Astrocyte (in vitro differentiated cells and primary cell): ENCODE results near the gene LY6G5B. TPM values are rescaled to one million over a fixed set of nuclear protein-coding genes. Genes with fewer than 3 reads are reported as not detected.

Experiments
- DNase-seq: peaks from one replicate; pipeline ENCODE4 v3.0.0-alpha.2; 2010; ENCODE audit warnings: low read depth
- FAIRE-seq: peaks from 2 replicates; lab custom pipeline; 2011; peaks lifted over from hg19 to GRCh38; lab: Jason Lieb, UNC
- H2AFZ ChIP-seq: 2 replicates; pipeline ENCODE4 v1.6.0; 2012; ENCODE audit warnings: low read depth, low read length, inconsistent platforms
- H3K27ac ChIP-seq: 2 replicates; pipeline ENCODE4 v1.5.1; 2011; ENCODE audit warnings: low read depth, low read length, inconsistent platforms
- H3K27me3 ChIP-seq: 2 replicates; pipeline ENCODE4 v1.6.0; 2011; ENCODE audit warnings: low read length, inconsistent platforms; ENCODE audit not compliant: insufficient read depth
- H3K36me3 ChIP-seq: 2 replicates; pipeline ENCODE4 v1.5.1; 2011; ENCODE audit warnings: low read length, inconsistent platforms; ENCODE audit not compliant: insufficient read depth
- H3K4me1 ChIP-seq: 2 replicates; pipeline ENCODE4 v1.5.1; 2011; ENCODE audit warnings: low read length, inconsistent platforms; ENCODE audit not compliant: insufficient read depth
- H3K4me2 ChIP-seq: 2 replicates; pipeline ENCODE4 v1.6.0; 2012; ENCODE audit warnings: low read length, inconsistent platforms
- H3K4me3 ChIP-seq: 2 replicates; pipeline ENCODE4 v1.5.1; 2011; ENCODE audit warnings: low read depth, mild to moderate bottlenecking, low read length, inconsistent platforms; ENCODE audit not compliant: insufficient read depth
- H3K79me2 ChIP-seq: 2 replicates; pipeline ENCODE4 v1.6.0; 2012; ENCODE audit warnings: mild to moderate bottlenecking, low read length, inconsistent platforms; ENCODE audit not compliant: insufficient read depth
- H3K9ac ChIP-seq: 2 replicates; pipeline ENCODE4 v1.6.0; 2012; ENCODE audit warnings: mild to moderate bottlenecking, low read length, inconsistent platforms
- H3K9me3 ChIP-seq: 2 replicates; pipeline ENCODE4 v1.5.1; 2012; ENCODE audit warnings: low read depth, mild to moderate bottlenecking, low read length, inconsistent platforms; ENCODE audit not compliant: insufficient read depth
- H4K20me1 ChIP-seq: 2 replicates; pipeline ENCODE4 v1.6.0; 2012; ENCODE audit warnings: low read length, inconsistent platforms; ENCODE audit not compliant: insufficient read depth
- H3K27ac Mint-ChIP-seq: one replicate; pipeline ENCODE4 v1.8.0; 2021; ENCODE audit warnings: mild to moderate bottlenecking, mixed read lengths; ENCODE audit not compliant: unreplicated experiment
- H3K27me3 Mint-ChIP-seq: one replicate; pipeline ENCODE4 v1.8.0; 2021; ENCODE audit warnings: low read depth, mixed read lengths; ENCODE audit not compliant: unreplicated experiment
- H3K36me3 Mint-ChIP-seq: one replicate; pipeline ENCODE4 v1.8.0; 2021; ENCODE audit warnings: low read depth, mixed read lengths; ENCODE audit not compliant: unreplicated experiment
- H3K4me1 Mint-ChIP-seq: one replicate; pipeline ENCODE4 v1.8.0; 2021; ENCODE audit warnings: low read depth, mixed read lengths; ENCODE audit not compliant: unreplicated experiment
- H3K4me3 Mint-ChIP-seq: one replicate; pipeline ENCODE4 v1.8.0; 2021; ENCODE audit warnings: mild to moderate bottlenecking, moderate library complexity, mixed read lengths; ENCODE audit not compliant: unreplicated experiment
- H3K9me3 Mint-ChIP-seq: one replicate; pipeline ENCODE4 v1.8.0; 2021; ENCODE audit warnings: mild to moderate bottlenecking, mixed read lengths; ENCODE audit not compliant: unreplicated experiment
- CTCF ChIP-seq: IDR thresholded peaks from 2 replicates; pipeline ENCODE4 v1.5.1; 2011; ENCODE audit warnings: low read depth, mild to moderate bottlenecking, inconsistent platforms, low read length, moderate library complexity; ENCODE audit not compliant: insufficient read depth
- EZH2 ChIP-seq: IDR thresholded peaks from 2 replicates; pipeline ENCODE4 v1.6.1; 2012; ENCODE audit warnings: mild to moderate bottlenecking, low read length, inconsistent platforms; ENCODE audit not compliant: insufficient read depth
- total RNA-seq: library from RNA; stranded (reverse); gene quantifications from 2 replicates; pipeline ENCODE4 v1.2.1, GENCODE V29; 2021

LY6G5B gene
- total RNA-seq, 1 donor from 2014 or later = 20.3 TPM

DNA sequence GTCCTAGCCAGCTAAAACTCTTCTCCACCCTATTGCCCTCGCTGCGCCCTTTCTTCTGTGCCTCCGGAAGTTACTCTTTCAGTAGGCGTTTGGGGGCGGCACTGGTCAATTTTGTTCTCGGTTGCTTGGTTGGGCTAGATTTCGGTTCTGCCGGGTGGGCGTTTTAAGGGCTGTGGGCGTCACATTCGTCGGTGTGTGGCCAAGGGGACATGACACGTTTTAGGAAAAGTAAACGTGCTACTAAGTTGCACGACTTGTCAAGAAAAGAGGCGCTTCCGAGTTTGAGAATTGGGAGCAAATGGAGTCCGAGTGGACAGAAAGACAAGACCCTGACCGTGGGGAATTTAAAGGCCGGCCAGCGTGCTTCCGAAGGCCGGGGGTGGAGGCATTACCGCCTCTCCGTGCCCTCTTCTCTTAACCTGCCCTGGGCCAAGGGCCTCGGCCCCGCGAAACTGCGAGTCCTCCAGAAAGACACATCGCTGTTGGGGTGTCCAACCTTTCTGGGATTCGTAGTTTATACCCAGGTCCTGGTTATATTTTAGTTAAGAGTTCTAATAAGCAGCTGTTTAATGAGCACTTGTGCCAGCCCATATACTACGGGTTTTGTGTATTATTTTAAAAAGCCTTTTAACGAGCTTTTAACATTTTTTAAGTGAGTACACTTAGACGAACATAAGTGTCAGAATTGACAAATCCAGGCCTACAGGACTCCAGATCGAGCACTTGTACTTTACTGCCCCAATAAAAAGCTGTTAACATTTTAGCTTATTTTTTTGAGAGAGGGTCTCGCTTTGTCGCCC, 16.7 kb upstream of the LY6G5B start:
- FAIRE-seq (no peak), DNase-seq (peak; percentile 84)
- Histone ChIP-seq H4K20me1 (peaks cover 23% of the 10 kb centered on the region), H3K4me1 (peaks cover 29% of the 10 kb centered on the region), H3K4me2 (peak overlapping the region; percentile 90), H3K27me3 (no peaks in the 10 kb centered on the region), H3K9me3 (no peaks in the 10 kb centered on the region), H3K79me2 (peaks cover 67% of the 10 kb centered on the region), H2AFZ (peak overlapping the region; percentile 72), H3K27ac (peak overlapping the region; percentile 96), H3K9ac (peak overlapping the region; percentile 88), H3K36me3 (peaks cover 9% of the 10 kb centered on the region), H3K4me3 (peak overlapping the region; percentile 87)
- Mint-ChIP-seq H3K27me3 (no peaks in the 10 kb centered on the region), H3K4me1 (peaks cover 18% of the 10 kb centered on the region), H3K27ac (peak overlapping the region; percentile 99), H3K9me3 (no peaks in the 10 kb centered on the region), H3K4me3 (peak overlapping the region; percentile 98), H3K36me3 (peaks cover 24% of the 10 kb centered on the region)
- TF ChIP-seq EZH2 (no peak), CTCF (no peak)

DNA sequence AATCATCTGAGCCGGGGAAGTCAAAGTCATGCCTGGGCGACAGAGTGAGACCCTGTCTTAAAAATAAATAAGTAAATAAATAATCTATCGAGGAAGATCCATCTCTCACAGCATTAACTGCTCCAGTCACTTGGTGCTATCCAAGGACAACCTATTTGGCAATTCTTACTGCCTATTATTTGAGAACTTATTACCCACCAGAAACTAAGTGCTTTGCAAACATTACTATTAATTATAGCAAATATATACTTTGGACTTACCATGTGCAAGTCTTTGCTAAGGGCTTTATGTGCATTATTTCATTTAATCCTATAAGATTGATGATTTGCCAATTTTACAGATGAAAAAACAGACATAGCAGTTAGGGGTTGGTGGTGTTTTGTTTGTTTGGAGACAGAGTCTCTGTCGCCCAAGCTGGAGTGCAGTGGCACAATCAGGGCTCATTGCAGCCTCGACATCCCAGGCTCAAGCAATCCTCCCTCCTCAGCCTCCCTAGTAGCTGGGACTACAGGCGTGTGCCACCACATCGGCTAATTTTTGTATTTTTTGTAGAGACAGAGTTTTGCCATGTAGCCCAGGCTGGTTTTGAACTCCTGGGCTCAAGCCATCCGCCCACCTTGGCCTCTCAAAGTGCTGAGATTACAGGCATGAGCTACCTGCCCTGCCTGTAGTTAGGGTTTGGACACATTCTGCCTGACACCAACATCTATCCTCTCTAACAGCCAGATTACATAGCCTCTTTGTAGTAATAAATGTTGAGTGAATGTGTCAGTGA, 15.0 kb upstream of the LY6G5B start:
- Histone ChIP-seq H3K27ac (no peak overlapping the region), H2AFZ (no peak overlapping the region), H3K9me3 (no peaks in the 10 kb centered on the region), H3K79me2 (peaks cover 72% of the 10 kb centered on the region), H3K4me1 (peaks cover 39% of the 10 kb centered on the region), H3K9ac (no peak overlapping the region), H4K20me1 (peaks cover 32% of the 10 kb centered on the region), H3K4me2 (no peak overlapping the region), H3K27me3 (no peaks in the 10 kb centered on the region), H3K4me3 (no peak overlapping the region), H3K36me3 (no peaks in the 10 kb centered on the region)
- no peak overlapping the region for H3K4me3 Mint-ChIP-seq
- no peak overlapping the region for H3K27ac Mint-ChIP-seq
- TF ChIP-seq EZH2 = no peak
- no peak for TF ChIP-seq CTCF
- peaks cover 23% of the 10 kb centered on the region for H3K36me3 Mint-ChIP-seq
- H3K27me3 Mint-ChIP-seq = no peaks in the 10 kb centered on the region
- H3K4me1 Mint-ChIP-seq = peaks cover 23% of the 10 kb centered on the region
- FAIRE-seq (no peak), DNase-seq (no peak)
- H3K9me3 Mint-ChIP-seq = no peaks in the 10 kb centered on the region
